Stimulated activated CD4-positive, alpha-beta T cell treated with anti-CD3 and anti-CD28 coated beads, TNF-alpha, amount 100 ng/mL, for 48 hours (primary cell): ENCODE measurements around the gene TSC2.

Source experiments
- DNase-seq, 3 donors: peaks; one replicate each; pipeline ENCODE4 v3.0.0-alpha.2; 2020; ENCODE audit warnings: low read depth in 3 of 3

Gene TSC2

GRCh38 chr16:2047330-2048115 lies at the start of gene TSC2, which contains the start of gene NTHL1:
TSC2 (plus strand) TSS chr16:2047985; CDS start chr16:2048616, 631 bp downstream.
NTHL1 (minus strand) TSS chr16:2047834; CDS start chr16:2047823, 11 bp downstream.
- DNase-seq: peak; percentile 91 to 94 (median 91)

GRCh38 chr16:1998360-1998835 lies 49.4 kb upstream of the TSC2 start:
- DNase-seq: no peak

DNA sequence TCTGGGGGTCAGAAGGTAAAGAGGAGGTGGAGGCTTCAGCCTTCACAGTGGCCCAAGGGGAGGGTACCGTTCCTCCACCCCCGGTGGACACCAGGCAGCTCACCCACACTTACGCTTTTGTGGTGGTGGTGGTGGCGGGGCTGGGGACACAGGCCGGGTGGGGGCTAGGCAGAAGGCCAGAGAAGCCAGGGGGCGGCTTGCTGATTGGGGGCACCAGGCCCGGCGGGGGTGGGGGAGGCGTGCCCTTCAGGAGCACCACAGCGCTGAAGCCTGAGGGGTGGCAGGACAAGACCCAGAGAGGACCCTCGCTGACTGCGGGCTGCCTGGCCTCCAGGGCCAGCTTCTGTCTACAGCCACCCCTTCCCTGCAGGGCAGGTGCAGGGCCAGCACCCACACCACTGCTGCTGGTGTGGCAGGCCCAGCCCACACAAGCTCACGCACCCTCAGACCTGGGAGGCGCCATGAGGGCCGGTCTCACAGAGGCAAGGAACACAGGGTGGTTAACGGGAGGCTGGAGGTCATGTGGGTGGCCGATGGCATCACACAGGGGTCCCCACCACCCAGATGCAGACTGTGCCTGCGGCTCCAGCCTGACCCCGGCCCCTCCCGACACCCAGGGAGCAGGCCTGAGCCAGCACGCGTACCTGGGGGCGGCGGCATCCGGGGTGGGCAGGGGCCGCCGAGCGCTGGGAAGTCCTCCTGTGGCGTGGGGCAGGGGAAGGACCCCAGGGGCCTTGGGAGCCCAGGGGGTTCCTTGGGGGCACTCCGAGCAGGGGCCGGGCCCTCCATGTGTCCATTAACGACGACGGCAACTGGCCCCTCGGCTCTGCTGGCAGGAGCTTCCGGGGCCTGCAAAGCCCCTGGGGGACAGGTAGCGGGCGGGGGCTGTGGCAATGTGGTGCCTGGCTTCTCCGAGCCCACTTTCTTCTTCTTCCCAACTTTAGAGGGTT lies 48.7 kb upstream of the TSC2 start:
- no peak for DNase-seq

- DNase-seq: no peak
Observed at GRCh38 chr16:1999866-2000514, 47.8 kb upstream of the TSC2 start.

- no peak for DNase-seq
Observed at GRCh38 chr16:2001035-2001434, 46.8 kb upstream of the TSC2 start.

- no peak for DNase-seq
Observed at GRCh38 chr16:2001456-2002355, 46.1 kb upstream of the TSC2 start.

DNA sequence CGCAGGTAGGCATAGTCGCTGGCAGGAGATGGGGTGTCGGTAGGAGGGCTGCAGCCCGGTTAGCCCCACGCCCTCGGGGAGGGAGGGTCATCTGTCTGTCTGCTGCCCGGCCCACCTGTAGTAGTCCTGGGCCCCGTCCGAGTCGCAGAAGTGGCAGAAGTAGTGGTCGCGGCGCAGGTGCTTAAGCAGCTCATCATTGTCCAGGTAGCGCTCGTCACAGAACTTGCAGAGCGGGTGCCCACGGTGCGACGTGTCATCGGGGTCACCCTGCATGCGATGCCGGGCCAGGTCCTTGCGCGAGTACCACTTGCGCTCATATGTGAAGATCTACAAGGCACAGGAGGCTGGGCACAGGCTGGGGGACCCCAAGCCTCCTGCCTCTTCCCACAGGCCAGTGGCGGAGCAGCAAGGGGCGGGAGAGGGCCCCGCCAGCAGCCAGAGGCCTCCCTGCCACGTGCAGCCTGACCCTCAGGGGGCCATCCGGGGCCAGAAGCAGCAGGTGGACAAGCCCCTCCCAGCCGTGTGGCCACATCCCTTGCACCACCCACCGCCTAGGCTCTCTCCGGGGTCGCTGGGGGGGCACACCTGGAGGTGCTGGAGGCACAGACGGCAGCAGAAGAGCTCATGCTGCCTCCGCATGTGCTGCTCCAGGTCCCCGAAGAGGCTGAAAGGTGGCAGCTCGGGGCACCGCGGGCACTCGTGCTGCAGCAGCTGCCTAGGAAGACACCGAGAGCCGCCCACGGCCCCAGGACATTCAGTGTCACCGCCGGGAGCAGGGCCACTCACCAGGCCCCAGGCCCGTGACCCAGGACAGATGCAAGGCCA lies 45.2 kb upstream of the TSC2 start:
- no peak for DNase-seq

- DNase-seq: no peak
Observed at GRCh38 chr16:2003231-2003826, 44.5 kb upstream of the TSC2 start.

GRCh38 chr16:2003827-2004641 lies 43.8 kb upstream of the TSC2 start:
- peak; percentile 82 to 93 (median 84) for DNase-seq

GRCh38 chr16:2004795-2005517 lies 42.8 kb upstream of the TSC2 start:
- no peak for DNase-seq

GRCh38 chr16:2005646-2006045 lies 42.1 kb upstream of the TSC2 start:
- no peak for DNase-seq

GRCh38 chr16:2006317-2006716 lies 41.5 kb upstream of the TSC2 start:
- DNase-seq: no peak

- no peak for DNase-seq
Observed at GRCh38 chr16:2007081-2007836, 40.5 kb upstream of the TSC2 start.

DNA sequence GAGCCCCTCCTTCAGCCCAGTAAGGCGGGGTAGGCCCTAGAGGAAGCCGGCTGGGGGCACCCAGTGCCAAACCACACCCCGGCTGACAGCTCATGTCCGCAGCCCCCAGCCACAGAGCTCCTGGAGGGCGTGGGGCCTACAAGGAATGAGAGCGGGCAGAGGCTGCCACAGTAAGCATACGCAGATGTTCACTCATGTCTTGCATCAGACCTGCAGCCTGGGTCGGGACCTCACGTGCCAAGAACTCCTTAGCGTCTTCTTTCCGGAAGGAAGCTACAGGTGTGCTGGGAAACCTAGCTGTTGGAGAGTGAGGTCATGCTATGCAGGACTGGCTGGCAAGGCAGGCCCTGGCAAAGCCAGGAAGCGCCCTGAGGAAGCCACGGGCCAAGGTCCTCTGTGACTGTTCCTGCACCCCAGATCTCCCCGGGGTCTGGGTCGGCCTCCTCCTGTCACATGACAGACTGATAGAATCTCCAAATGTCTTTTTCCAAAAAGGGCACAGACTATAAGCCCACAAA lies 39.7 kb upstream of the TSC2 start:
- DNase-seq: no peak

DNA sequence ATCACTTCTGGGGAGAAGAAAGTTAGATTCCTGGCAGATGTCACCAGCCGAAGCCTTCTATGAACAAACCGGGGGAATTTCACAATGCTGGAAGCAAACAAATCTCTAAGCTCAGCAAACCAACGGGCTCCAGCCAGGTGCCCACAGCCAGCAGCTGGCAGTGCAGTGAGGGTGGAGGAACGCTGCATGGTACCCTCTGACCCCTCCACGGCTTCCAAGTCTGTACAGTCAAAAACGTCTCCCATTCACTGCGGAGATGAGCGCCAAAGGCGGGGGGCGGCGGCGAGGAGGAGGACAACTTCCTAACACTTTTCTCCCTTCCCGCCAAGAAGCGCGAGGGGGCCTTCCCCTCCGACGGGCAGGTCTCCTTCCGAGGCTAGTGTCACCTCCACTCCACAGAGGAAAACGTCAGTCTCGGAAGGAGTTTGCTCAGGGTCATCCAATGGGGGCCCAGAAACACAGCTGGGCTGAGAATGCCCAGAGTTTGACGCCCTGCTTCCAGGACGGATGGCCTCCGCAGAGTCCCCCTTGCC lies 39.1 kb upstream of the TSC2 start:
- DNase-seq: no peak

DNA sequence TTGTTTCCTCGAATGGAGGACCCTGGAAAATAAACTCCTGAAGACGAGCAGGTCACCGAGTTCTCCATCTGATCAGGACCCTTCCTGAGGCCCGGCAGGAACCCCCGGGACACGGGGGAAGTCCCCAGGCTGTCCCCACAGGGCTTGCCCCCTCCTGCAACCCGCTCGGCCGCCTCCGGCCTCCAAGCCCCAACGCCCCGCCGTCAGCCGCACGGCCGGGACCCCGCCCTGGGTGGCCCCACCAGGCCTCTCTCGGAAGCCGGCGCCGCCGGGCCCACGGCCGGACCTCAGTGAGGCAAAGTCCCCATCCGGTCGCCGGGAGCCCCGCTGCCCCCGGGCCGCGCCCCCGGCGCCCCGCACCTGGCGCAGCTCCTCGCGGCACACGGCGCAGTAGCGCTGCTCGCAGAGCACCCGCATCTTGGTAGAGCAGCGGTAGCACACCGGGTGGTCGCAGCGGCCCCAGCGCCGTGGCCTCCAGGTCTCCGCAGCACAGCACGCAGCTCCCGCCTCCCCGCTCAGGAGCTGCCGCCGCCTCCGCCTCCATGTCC lies 38.5 kb upstream of the TSC2 start:
- no peak for DNase-seq
